ENCODE data around the gene CBY2.
"Not testable (repeated sequence)": the region's sequence is repeated elsewhere in the genome, so short reads cannot be mapped to it uniquely, and the experiment has no call there.

CBY2 gene

DNA sequence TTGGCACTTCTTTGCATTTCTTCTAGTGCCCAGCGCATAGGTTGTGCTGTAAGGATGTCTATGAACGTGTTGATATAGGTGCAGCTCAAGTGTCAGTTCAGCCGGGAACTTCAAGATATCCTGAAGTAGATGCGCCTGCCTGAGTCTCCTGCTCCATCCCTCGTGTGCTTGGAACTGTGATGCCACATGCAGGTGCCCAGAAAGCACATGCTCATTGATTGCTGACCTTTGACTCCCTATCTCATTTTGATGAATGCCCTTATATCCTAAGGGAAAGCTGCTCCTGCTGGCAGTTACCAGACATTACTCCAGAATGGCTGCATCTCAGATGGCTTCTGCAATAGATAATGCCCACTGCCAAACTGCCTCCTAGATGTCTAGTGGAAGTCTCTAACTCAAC lies 40.9 kb downstream of the CBY2 start:
- DNase-seq, result no peak
- no peak for ATAC-seq

DNA sequence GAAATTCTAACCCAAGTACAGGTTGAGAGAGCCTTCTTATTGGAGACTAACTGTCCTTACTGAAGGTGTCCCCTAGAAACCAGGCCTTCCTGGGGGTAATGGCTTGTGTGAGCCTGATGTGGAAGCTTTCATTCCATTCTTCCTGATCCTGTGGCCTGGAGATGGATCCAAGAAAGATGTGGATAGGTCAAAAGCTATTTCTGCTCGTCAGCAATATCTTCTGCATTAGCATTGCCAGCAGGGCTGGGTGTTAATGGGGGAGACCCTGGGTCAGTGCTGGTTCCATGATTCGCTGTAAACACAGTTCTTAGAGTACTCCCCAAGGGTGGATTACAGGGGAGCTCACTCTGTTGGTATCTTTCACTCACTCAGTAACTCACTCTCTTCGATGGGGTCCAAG lies 42.9 kb downstream of the CBY2 start:
- DNase-seq, result no peak
- ATAC-seq, result no peak

GRCh38 chr13:45747071-45747470 lies 45.0 kb downstream of the CBY2 start:
- DNase-seq (no peak), ATAC-seq (no peak)

DNA sequence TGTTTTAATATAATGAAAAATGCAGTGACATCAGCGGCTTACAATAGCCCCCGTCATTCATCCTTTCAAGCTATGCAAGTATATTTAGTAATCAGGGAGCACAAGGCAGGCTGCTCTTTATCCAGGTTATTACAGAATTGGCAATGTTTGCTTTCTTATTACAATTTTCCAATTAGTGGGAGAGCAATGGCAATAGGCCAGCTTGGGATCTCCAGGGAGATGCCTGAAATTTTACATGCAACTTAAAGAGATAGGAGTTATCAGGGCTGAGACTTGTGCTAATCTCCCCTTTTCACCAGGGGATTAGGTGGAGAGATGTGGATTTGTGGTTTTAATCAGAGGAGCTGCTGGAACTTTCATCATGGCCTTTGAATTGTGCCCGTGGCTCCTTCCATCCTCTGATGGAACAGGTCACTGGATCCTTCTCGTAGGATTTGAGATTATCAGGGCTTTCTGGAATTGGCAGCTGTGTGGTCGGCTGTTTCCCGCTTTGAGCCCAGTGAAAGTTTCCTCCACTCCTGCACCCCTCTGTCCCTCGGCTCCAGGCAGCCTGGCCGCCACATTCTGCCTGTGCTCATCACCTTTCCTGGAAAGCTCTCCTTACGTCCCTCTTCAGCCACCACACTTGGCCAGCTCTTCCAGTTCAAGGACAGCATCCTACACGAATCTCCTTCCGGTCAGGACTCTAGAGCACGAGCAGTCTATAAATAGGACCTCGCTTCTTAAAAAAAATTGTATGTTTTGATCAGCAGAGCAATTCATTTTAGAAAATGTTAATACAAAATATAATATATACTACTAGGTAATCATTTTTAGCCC lies 47.0 kb downstream of the CBY2 start:
- ATAC-seq (no peak), DNase-seq (no peak)

DNA sequence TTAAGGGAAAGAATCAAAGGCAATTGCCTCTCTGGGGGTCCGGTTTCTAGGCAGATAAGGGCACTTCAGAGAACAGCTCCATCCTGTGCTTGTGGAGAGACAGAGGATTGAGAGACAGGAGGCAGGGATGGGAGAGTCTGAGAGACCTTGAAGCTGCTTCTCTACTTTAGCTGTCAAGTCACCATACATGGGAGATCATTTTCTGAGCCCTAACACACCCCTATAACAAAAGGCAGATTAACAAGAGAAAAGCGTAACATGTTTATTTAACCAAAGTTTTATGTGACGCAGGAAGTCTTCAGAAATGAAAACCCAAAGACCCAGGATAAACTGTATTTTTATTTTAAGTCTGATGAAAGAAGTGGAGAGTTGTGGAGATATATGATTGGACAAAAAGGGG lies 48.4 kb downstream of the CBY2 start:
- ATAC-seq, result no peak
- DNase-seq, result no peak

- DNase-seq, result no peak
- no peak for ATAC-seq
These were observed 49.8 kb downstream of the CBY2 start for GRCh38 chr13:45751885-45752284.

GRCh38 chr13:45752510-45752909 lies 50.4 kb downstream of the CBY2 start:
- ATAC-seq (no peak), DNase-seq (no peak)

GRCh38 chr13:45756498-45756897 lies 54.4 kb downstream of the CBY2 start:
- DNase-seq, ATAC-seq: not testable (repeated sequence)

GRCh38 chr13:45757589-45757988 lies 55.5 kb downstream of the CBY2 start:
- ATAC-seq, DNase-seq: not testable (repeated sequence)

GRCh38 chr13:45763419-45763818 lies 61.3 kb downstream of the CBY2 start:
- ATAC-seq (no peak), DNase-seq (no peak)

Measured in stimulated activated naive CD8-positive, alpha-beta T cell treated with anti-CD3 and anti-CD28 coated beads, Interleukin-15, Interleukin-2, amounts not matched to agents 100 U/mL and 50 U/mL, for 24 hours (primary cell).